HG02610 (cell line): ENCODE results near the gene RWDD3.

ENCODE experiments used
- ATAC-seq: cut with Tn5 transposase; IDR thresholded peaks from one replicate; pipeline ENCODE4 v1.9.1; 2021; ENCODE audit warnings: mild to moderate bottlenecking, moderate library complexity; ENCODE audit not compliant: unreplicated experiment

The RWDD3 gene, protein sequence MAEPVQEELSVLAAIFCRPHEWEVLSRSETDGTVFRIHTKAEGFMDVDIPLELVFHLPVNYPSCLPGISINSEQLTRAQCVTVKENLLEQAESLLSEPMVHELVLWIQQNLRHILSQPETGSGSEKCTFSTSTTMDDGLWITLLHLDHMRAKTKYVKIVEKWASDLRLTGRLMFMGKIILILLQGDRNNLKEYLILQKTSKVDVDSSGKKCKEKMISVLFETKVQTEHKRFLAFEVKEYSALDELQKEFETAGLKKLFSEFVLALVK

DNA sequence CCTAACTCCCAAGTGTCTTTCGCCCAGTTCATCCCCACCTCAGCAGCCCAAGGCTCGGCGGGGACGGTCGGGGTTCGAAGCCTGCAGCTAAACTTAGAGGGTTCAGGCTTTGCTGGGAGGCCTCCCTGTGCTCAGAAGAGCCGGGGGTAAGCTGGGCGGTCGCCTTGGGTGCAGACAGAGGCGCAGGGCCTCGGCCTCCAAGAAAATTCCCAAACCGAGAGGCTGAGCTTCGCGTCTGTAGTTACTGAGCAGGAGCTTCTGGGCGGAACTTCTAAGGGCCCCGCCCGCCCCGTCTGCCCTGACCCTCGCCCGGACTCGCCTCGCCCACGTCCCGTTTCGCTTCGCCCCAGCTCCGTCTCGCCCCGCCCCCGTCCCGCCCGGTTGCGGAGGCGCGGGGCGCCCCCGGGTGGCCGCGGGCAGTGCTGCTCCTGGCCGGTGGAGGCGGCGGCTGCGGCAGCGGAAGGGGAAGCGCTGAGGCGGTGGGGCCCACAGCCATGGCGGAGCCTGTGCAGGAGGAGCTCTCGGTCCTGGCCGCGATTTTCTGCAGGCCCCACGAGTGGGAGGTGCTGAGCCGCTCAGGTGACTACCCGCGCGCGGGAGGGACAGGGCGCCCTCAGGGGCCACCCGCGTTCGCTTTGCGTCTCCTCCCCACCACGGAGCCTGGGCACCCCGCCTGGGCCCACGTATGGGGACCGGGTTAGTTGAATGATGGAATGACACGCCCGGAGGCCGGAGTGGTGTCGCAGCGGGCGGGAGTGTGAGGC is at the start of gene RWDD3:
RWDD3 (plus strand) TSS at position 474 of the 764 bp plus-strand sequence; CDS start at position 495, 21 bp downstream.
- peak; percentile 98 for ATAC-seq

DNA sequence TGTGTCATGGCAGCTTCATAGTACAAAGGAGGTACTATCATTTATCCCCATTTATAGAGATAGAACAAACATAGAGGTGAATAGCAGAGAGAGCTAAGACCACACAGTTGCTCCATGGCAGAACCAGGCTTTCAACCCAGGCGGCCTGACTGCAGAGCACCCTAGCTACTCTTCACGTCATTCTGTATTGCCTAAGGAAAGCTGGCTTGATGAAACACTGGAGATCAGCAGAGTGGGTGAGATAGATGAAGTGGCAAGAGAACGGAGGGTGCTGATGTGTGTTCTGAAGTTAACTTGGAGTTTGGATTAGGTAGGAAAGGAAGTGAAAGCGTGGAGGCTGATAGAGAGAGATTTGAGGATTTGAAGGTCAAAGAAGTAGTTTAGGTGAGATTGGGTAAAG is 47.9 kb upstream of the RWDD3 start:
- ATAC-seq, result no peak

DNA sequence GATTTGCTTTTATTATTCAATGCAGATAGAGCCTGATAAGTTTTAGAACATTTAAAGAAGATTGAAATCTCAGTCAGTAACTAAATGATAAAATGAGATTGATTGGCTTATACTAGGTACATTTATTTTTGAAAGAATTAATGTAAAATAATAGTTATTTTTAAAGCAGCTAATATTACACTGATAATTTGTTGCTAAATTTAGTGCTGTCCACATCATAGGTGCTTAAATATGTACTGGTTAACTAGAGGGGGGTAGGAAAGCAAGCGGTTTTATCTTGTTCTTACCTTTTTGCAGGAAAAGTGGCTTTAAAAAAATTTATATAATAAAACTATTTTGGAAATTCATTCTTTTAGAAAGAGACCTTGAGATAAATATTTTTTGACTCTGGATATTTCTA is 40.4 kb upstream of the RWDD3 start:
- ATAC-seq, result no peak

DNA sequence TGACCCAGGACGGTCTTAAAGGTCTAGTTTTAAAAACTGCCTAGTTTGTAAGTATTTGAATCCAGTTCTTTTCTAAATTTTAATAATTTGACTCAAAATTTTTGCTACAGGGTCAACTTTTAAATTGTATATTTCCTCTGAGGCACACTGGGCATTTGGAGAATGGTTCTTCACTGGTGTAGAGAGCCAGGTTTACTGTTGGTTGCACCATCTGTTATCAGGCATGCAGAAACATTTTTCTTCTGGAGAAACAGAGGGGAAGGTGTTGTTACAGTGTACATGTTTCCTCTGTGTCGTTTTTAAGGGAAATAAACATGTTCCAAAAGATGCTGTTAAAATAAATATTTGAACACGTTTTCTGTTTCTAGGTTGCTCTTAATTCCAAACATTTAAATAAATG is 39.0 kb upstream of the RWDD3 start:
- ATAC-seq, result no peak

DNA sequence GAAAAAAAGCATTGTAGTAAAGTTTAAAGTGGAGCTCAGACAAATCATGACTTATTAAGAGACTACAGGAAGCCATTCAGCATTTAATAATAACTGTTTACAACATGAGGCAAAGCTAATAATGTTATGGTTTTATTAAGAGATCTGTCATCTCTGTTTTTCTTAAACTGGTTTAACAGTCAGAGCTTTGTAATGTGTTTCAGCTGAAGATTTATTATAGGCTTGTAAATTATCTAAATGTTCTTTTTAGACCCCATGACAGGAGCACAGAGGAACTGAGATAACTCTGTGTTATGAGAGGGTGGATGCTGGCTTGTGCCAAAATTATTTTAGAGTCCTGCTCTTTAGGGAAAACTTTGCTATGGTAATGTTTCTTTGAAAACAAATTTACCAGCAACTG is 38.0 kb upstream of the RWDD3 start:
- ATAC-seq, result no peak

DNA sequence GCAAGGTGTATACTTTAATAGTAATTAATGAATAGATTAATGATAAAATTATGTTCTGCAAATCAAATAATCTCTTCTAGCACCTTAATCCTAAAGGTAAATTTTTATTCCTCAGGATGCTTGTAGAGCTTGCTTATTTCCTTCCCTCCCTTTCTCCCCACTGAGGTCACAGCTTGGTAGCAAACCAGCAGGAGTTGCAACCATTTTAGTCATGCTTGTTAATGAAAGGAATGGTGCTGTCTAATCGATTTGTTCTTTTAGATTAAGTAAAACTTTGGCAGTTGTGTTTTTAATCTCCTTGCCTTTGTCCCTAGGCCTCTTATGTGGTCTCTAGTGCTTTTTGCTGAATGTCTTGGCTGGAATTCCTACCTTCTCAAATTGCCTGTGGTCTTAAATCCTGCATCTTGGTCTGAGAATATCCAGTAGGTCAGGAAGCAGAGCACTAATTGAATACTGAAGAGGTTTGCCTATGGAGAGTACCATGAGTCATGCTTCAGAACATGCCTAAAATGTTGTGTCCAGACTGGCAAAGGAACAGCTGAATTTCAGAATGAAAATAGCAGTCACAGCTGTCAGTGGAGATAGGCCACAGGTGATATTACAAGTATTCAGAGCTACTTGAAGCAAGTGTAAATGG is 36.3 kb upstream of the RWDD3 start:
- no peak for ATAC-seq

DNA sequence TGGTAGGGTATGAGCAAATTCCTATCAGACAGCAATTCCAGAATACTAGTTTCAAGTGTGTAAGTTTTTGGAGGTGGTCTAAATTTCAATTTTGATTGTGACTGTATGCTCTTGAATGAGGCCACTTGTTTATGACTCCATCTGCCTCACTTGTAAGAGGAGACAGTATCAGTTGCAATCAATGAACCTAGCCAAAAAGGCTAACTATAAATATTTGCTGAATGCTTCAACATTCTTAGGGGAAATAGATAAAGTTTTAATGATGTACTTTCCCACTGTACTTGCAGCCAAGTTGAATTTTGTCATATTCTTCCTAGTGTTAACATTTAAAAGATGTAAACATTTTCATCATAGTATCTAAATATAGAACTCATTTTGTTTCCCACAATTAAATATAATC is 32.1 kb upstream of the RWDD3 start:
- no peak for ATAC-seq

DNA sequence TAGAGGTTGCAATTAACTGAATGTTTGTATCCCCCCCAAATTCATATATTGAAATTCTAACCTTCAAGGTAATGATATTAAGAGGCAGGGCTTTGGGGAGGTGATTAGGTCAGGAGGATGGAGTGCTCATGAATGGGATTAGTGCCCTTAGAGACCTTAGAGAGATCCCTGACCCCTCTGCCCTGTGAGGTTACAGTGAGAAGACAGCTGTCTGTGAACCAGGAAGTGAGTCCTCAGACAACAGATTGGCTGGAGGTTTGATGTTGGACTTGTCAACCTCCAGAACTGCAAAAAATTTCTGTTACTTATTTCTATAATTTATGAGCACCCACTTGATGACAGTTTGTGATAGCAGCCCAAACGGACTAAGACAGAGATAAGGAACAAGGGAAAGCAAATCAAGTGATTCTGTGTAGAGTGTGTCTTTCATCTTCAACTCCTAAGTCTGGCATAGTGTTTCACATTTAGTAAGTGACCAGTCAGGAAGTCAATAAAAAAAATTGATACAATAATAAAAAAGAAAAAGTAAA is 30.0 kb upstream of the RWDD3 start:
- no peak for ATAC-seq

DNA sequence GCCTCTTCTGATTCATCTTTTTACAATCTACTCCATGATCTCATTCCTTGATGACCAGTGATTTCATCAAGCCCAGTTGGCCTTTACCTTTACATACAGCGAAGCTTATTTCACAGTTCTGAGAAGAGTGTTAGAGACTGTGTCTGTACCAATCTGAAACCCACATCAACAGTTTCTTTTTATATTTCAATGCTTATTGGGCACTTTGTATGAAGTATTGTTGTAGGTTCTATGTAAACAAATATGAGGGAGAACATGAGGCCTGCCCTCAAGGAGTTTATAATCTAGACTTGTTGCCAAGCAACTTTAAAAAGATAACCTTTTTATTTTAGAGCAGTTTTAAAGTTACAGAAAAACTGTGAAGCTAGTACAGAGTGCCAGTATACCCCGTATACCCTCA is 27.5 kb upstream of the RWDD3 start:
- ATAC-seq, result no peak

DNA sequence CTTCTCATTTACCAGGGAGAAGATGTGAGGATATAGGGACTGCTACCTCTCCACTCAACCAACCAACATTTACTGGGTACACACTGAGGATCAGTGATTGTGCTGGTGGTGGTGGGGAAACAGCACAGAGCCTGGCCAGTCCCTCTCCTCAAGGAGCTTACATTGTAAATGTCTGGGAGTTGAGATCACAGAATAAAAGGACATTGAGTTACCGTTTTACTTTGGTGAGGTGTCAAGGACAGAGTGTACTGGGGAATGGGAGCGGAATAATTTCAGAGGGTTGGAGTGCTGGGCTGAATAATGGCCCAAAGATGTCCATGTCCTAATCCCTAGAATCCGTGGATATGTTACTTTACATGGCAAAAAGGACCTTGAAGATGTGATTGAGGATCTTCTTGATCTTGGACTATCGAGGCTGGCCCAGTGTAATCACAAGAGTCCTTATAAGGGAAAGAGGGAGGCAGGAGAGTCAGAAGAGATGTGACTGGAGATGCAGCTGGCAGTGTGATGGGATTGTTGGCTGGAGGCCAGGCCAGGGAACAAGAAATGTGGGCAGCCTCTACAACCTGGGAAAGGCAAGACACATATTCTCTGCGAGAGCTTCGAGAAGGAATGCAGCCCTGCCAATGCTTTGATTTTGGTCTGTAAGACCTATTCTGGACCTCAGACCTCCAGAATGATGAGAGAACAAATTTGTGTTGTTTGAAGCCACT is 26.6 kb upstream of the RWDD3 start:
- no peak for ATAC-seq

DNA sequence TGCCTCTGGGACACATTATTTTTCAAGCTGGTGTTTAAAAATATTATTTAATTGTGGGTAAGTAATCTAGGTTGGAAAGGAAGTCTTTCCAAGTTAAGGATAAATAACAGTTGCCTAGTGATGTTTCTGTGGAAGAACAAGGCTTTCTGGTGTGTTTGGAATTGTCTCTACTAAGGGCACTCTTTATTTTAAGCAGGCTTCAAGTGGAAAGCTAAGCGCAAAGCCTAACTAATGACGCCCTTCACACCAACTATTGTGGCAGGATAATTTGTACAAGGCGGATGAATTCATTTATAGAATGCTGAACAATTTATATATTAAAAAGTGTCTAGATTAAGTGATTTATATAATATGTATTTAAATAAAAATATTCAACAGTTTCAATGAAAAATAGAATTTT is 25.1 kb upstream of the RWDD3 start:
- ATAC-seq, result no peak

DNA sequence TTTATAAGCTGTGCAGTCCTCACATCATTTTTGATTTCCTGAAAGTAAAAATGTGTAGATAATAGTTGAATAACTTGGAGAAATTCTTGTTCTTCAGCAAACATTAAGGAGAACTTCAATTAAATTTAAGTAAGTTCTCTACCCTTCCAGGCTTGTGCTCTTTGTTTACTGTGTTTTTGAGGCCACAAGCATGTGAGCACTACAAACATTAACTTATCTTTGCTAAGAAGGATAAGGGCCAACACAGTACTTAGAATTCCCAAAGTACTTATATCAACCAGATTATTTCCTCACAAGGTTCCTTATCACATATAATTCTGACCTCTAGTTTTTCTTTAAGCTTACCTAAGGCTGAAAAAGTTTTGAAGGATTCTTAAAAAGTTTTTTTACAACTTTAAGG is 24.7 kb upstream of the RWDD3 start:
- ATAC-seq, result no peak

DNA sequence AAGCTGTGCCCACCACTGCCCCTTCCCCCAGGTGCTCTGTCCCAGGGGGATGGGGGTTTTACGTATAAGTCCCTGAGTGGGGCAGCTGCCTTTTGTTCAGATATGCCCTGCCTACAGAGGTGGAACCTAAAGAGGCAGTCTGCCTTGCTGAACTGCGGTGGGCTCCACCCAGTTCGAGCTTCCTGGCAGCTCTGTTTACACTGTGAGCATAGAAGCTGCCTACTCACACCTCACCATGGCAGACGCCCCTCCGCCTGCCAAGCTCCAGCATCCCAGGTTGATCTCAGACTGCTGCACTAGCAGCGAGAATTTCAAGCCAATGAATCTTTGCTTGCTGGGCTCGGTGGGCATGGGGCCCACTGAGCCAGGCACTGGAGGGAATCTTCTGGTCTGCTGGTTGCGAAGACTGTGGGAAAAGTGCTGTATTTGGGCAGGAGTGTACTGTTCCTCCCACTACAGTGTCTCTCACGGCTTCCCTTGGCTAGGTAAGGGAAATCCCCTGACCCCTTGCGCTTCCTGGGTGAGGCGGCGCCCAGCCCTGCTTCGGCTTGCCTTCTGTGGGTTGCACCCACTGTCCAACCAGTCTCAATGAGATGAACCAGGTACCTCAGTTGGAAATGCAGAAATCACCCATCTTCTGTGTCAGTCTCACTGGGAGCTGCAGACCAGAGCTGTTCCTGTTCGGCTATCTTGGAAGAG is 17.6 kb upstream of the RWDD3 start:
- ATAC-seq, result no peak

DNA sequence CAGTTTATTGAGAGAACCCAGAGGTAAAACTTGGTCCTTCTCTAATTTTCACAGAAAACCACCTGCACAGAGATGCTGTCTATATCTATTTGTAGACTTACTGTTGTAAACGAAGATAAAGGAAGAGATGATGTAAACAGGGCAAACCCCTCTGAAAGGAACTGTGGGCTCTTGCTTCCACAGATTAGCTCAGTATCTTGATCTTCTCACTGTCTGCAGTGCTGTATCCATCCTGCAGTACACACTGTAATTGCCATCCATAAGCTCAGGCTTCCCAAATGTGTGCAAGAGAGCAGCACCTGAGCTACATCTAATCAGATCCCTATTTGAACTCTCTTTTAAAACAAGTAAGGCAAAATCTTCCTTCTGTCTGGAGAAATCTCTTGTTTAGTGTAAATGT is 16.6 kb upstream of the RWDD3 start:
- ATAC-seq, result no peak

DNA sequence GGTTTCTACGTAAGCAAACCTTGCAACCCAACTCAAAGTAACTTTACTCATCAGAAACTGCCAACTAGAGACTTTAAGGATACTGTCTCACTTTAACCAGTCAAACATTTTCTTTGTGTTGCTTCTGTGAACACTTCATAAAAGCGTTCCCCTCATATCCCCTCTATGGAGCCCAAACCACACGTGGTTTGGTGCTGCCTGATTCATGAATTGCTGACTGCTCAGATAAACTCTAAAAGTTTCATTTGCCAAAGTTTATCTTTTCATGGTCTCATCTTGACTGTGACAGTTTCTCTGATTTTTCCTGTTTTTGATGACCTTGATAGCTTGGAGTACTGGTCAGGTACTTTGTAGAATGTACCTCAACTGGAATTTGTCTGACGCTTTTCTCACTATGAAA is 14.6 kb upstream of the RWDD3 start:
- ATAC-seq, result no peak

DNA sequence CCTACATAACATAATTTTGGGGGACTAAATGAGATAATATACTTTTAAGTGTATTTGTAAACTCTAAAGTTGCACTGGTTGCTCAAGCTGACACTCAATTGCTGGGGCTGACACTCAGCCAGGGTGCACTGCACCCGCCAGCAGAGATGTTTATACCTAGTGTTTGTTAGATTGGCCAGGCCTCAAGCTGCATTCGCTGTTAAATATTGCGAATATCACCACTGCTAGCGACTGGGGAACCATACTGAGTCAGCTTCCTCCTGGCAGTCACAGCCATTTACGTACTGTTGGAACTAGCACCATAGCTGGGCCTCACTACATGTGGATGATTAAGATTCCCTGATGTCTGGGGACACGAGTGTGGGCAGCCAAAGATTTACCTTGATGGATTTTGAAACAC is 12.7 kb upstream of the RWDD3 start:
- no peak for ATAC-seq

DNA sequence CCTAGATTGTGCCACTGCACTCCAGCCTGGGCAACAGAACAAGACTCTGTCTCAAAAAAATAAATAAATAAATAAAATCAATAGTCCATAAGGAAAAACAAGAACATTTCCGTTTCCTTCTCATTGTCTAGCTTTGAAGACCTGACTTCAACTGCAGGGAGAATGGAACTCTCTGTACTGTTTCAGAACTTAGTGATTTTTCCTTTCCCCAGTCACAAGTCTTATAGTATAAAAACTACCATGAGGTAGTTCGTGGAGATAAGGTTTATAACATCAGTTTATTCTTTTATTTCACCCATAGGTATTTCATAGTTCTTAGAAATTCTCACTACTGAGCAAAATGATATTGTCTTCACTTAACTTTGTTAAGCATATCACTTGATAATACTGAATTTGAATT is 11.4 kb upstream of the RWDD3 start:
- no peak for ATAC-seq

DNA sequence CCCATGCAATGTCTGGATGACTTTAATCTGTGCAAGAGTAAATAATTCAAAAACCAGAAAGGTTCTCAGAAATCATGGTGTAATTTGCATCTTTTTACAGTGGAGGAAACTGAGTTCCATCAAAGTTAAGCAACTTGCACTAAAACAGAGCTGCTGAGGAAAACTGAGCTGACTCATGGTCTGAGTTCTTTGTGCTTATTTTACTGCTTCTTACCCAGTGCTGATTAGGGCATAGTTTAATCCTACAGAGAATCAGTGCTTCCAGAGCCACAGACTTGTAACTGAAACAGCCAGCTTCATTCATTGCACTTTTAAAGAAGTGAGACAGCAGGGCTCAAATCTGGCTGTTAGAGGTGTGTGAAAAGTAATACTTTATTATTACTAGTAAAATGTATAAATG is 10.9 kb upstream of the RWDD3 start:
- no peak for ATAC-seq

DNA sequence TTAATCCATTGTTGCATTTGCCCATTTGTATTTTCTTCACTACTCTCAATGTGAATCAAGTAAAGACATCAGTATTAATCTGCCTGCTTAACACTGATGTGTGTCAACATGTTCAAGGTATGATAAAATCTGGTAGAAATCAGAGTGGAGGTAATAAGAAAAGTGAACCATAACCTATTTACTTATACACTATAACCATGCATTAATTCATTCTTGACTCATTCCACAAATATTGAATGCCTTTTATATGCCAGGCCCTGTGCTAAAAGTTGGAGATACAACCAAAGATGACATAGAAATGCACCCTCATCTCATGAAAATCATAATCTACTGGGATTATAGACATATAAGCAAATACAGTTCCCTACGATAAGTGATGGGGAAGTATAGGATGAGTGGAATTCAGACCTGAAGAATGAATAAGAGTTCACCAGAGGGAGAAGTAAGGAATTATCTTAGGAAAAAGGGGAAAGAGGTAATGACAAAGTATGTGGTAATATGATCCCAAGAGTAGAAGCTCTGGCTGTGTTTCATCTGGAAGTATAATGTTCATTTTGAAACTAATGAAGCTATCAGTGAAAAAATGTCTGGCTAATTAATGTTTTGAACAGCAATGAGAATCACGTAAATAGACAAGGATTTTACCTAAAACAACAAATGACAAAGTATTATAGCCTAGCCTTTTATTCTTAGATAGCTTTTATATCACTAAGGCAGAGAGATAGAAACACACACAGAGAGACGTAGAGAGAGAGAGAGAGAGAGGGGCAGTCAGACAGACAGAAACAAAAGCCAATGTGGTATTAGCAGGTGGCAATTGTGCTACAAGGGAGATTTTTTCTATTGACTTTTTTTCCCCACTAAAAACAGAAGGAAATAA is 7.0 kb upstream of the RWDD3 start:
- no peak for ATAC-seq

DNA sequence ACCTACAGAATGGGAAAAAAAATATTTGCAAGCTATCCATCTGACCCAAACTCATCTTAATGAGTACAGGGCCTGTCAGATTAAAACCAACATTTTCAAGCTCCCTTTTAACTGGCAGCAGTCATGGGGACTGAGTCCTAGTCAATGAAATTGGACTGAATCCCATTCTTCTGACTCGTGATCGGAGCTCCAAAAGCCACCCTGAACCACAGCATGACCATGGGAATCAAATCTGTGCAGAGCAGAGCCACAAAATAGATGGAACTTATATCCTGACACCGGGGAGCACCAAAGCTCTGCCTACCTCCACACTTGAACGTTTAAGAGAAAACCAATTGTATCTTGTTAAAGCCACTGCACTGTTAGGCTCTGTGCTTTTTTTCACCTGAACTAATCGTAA is 5.0 kb upstream of the RWDD3 start:
- ATAC-seq, result no peak
